SHP77 treated with DMSO at 0.1 percent for 48 hours (cell line): Measurements from ENCODE around the gene HIP1R.
"Not testable (repeated sequence)": the region's sequence is repeated elsewhere in the genome, so short reads cannot be mapped to it uniquely, and the experiment has no call there.

ENCODE experiments used
- DNase-seq: peaks from one replicate; lab custom pipeline; 2025; lab: John Stamatoyannopoulos, UW

HIP1R gene

DNA sequence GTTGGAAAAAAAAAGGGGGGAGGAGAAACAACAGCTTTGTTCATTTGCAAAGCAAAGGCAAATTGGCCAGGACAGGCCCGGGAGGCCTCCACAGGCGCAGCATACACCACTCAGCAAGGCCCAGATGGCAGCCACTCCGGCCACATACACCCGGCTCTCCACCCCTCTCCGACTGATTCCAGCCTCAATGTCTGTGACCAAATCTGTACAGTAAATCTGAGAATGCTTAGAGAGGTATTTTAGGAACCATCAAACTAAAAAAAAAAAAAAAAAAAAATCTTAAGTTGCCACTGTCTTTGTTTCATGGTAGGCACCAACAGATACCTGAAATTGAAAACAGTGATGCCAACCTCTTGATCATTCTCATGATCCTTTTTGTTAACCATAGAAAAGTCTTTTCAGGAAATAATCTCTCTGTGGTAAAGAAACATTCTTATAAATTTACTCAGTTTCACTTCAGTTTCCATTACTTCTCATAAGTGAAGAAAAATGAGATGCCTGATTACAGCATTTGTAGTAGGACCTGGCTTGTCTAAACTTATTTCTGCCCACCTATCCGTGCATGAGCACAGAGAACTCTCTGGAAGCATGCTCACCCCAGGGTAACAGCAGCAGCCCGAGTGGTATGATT lies 40.4 kb downstream of the HIP1R start:
- no peak for DNase-seq

GRCh38 chr12:122876281-122876680 lies 41.0 kb downstream of the HIP1R start:
- not testable (repeated sequence) for DNase-seq

DNA sequence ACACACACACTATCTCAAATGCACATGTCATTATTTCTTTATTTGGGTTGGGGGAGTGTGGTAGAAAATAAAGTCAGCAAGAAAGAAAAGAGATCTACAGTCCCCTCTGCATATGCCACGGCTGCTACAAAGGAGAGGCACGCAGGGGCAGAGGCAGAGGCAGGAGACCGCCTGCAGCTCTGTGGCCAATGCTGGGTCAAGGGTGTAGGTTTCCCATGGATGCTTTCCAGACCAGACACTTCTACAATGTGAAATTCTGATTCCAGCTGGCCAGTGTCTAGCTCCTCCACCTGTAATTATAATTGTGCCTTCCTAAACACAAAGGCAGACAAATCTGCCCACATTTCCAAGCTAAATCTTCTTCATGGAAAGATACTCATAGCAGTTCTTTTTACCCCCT lies 41.5 kb downstream of the HIP1R start:
- no peak for DNase-seq

GRCh38 chr12:122878780-122879612 lies 43.7 kb downstream of the HIP1R start:
- no peak for DNase-seq

DNA sequence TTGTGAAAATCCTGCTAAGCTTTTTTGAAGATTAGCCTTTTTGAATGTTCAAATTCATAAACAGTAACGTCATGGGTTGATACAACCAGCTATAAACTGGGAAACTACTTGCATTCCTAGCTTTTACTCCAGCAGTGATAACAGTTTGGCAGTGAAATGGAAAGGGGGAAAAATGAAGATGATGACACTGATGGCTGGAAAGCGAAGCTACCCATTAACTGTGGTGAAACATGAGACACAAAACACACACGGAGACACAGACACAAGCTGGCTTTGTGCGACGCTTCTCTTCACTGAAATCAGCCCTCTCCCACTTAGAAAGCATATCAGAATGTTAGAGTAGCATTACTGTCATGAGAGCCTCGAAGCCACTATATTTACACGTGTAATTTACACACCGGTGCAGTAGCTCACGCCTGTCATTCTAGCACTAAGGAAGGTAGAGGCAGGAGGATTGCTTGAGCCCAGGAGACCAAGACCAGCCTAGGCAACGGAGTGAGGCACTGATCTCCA lies 45.0 kb downstream of the HIP1R start:
- DNase-seq: no peak

DNA sequence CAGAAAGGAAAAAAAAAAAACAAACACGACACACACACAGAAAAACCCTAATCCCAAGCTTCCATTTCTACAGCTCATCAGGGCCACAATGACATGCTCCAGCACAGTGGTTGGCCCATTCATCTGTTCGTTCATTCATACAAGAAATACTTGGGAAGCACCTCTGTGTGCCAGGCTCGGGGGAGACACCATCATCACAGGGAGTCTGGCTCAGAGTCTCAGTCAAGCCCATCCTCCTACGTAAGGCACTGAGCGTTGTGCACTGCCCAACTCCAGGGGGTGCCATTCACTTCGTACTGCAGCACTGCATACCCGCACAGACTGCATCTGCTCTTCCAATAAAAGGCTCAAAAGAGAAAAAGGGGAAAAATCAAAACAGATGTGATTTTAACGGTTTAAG lies 45.4 kb downstream of the HIP1R start:
- no peak for DNase-seq

DNA sequence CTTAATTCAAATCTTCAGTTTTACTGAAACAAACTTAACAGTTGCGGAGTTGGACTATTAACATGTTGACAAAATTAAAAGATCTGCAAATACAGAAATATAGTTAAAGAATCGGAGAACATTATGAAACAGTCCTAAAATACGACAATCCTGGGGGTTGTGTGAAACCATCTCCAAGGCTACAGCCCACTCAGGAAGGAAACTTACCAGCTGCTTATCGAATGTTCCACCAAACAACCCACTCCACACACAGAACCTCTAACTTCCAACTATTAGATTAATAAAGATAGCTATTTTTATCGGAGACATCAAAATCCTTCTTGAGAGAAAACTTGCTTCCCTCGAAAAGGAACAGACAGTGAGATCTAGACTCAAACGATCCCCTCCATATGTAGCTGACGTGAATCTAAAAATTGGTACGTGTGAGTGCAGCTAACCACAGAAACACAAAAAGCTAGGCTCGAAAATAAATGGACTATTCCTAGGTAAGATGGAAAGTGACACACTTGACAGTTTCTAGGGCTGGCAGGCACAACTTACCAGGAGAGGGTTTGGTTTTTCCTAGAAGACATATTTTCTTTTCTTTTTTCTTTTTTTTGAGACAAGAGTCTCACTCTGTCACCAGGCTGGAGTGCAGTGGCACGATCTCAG lies 47.8 kb downstream of the HIP1R start:
- DNase-seq: no peak

- DNase-seq: no peak
Observed at GRCh38 chr12:122884091-122884826, 49.0 kb downstream of the HIP1R start.

DNA sequence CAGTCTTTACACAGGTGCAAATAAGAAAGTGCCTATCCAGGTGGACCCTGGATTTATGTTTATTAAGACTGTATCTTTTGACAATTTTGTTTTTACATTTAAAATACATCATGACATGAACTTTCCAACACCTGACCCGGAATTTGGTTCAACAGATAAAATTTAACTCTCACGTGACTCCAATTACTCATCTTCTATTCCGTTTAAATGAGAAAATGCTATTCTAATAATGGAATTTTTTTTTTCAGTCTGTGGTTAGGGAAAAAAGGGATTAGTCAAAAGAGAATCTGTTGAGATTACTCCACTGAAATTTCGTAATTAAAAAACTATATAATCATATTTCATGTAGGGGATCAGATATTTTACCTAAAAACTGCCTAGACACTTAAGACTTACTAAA lies 49.6 kb downstream of the HIP1R start:
- DNase-seq: no peak

- no peak for DNase-seq
Observed at GRCh38 chr12:122886161-122886560, 50.9 kb downstream of the HIP1R start.

- no peak for DNase-seq
Observed at GRCh38 chr12:122886851-122887818, 51.9 kb downstream of the HIP1R start.

GRCh38 chr12:122887819-122888212 lies 52.6 kb downstream of the HIP1R start:
- no peak for DNase-seq

DNA sequence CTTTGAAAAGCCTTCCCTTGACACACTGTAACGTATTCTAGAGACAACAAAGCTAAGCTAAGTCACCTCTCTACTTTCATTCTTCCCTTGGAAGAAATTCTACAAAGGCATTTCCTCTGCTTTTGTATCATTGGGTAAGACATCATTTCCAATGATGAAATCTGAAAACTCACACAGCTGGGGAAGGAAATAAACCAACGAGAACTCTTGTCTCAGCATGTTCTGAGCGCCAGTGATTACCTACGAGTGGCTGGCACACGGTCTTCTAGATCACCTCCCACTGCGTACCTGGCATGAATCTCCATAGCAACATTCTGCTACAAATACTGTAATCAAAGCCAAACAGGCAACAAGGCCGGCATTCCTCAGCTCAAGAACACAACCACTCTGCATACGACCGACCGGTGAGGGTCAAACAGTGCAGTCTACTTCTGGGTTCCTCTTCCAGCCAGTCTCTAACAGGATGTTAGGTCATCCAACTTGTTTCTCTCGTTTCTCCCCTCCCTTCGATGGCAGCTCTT lies 53.0 kb downstream of the HIP1R start:
- DNase-seq: no peak

GRCh38 chr12:122889761-122890520 lies 54.7 kb downstream of the HIP1R start:
- DNase-seq: no peak

GRCh38 chr12:122891661-122892525 lies 56.6 kb downstream of the HIP1R start:
- no peak for DNase-seq

DNA sequence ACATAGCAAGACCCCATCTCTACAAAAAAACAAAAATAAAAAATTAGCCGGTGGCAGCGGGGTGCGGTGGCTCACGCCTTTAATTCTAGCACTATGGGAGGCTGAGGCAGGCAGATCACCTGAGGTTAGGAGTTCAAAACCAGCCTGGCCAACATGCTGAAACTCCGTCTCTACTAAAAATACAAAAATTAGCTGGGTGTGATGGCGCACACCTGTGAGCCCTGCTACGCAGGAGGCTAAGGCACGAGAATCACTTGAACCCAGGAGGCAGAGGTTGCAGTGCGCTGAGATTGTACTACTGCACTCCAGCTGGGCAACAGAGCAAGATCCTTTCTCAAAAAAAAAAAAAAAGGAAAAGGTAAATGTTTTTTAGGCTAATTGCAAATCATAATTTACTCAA lies 57.5 kb downstream of the HIP1R start:
- not testable (repeated sequence) for DNase-seq

- DNase-seq: no peak
Observed at GRCh38 chr12:122893208-122894153, 58.2 kb downstream of the HIP1R start.
